ENCODE results near the gene RBM6. TPM values are rescaled to one million over a fixed set of nuclear protein-coding genes. Genes with fewer than 3 reads are reported as not detected.

RBM6 gene
- total RNA-seq, 1 experiment from 2014 or later, result 90.7 TPM

DNA sequence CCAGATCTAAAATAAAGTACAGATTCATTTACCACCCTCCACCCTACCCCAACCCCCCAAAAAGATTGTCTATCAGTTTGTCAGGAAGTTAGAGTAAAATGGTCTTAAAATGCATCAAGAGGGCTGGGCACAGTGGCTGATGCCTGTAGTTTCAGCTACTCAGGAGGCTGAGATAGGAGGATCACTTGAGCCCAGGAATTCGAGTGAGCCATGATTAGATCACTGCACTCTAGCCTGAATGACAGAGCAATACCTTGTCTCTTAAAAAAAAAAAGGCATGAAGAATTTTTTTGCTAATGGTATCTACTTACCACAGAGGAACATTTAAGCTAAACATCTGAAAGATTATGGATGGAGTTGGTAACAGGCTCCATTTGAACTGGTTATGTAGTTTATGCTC lies 71.0 kb downstream of the RBM6 start:
- Mint-ChIP-seq H3K36me3 (ENCODE audit: insufficient read depth in 1 of 3, low read depth in 3 of 3) (peaks cover 8 to 45% (median 22%) of the 10 kb centered on the region in 3 experiments), H3K4me1 (peaks cover 0 to 3% of the 10 kb centered on the region in 2 experiments; a peak in 1 of 4 replicates), H3K27ac (no peak overlapping the region), H3K4me3 (no peak overlapping the region), H3K27me3 (ENCODE audit: low read depth) (no peaks in the 10 kb centered on the region), H3K9me3 (no peaks in the 10 kb centered on the region)
- H3K27ac ChIP-seq (ENCODE audit: insufficient read length, low read depth, low read length), result no peak overlapping the region
- H4K91ac ChIP-seq (ENCODE audit: insufficient read length, low read depth, low read length), result no peak overlapping the region
- H3K79me1 ChIP-seq (ENCODE audit: insufficient read depth, low read depth, low read length, poor library complexity, severe bottlenecking), result no peaks in the 10 kb centered on the region
- H2AFZ ChIP-seq (ENCODE audit: low read length), result no peak overlapping the region
- no peak overlapping the region for H2BK5ac ChIP-seq (ENCODE audit: insufficient read length, low read length)
- H4K5ac ChIP-seq (ENCODE audit: insufficient read length, low read depth, low read length), result no peak overlapping the region
- no peak overlapping the region for H4K8ac ChIP-seq (replicated peaks; ENCODE audit: insufficient read length, low read depth, low read length)
- no peak overlapping the region for H3K23ac ChIP-seq (ENCODE audit: insufficient read length, low read depth, low read length)
- H4K20me1 ChIP-seq (ENCODE audit: control insufficient read depth, insufficient read depth, insufficient read length), result no peaks in the 10 kb centered on the region
- H2BK120ac ChIP-seq (ENCODE audit: low read depth, low read length, poor library complexity, severe bottlenecking), result no peak overlapping the region
- H3K4ac ChIP-seq (ENCODE audit: low read depth, low read length), result no peak overlapping the region
- no peak overlapping the region for H3K4me2 ChIP-seq (ENCODE audit: insufficient read depth, insufficient read length, low read length)
- H2BK12ac ChIP-seq (ENCODE audit: insufficient read length, low read depth, low read length), result no peak overlapping the region
- H3K23me2 ChIP-seq (ENCODE audit: insufficient read length, low read depth, low read length, poor library complexity, severe bottlenecking), result no peaks in the 10 kb centered on the region
- H3K14ac ChIP-seq (ENCODE audit: insufficient read depth, low read length), result no peak overlapping the region
- H3K18ac ChIP-seq (ENCODE audit: insufficient read length, low read depth, low read length), result no peak overlapping the region
- no peak overlapping the region for H2BK20ac ChIP-seq (ENCODE audit: low read depth, low read length, poor library complexity, severe bottlenecking)
- H2AK5ac ChIP-seq (ENCODE audit: insufficient read length, low read length), result no peak overlapping the region
- no peaks in the 10 kb centered on the region for H3K27me3 ChIP-seq (ENCODE audit: insufficient read depth, low read length)
- H3T11ph ChIP-seq (ENCODE audit: low read length), result no peak overlapping the region
- no peak for TF ChIP-seq CTCF (conservative IDR thresholded peaks at IDR 0.05)
- H3K79me2 ChIP-seq (ENCODE audit: insufficient read depth, low read length), result no peaks in the 10 kb centered on the region
- H3K56ac ChIP-seq (ENCODE audit: insufficient read length, low read depth, low read length), result no peak overlapping the region
- H3K9me3 ChIP-seq (ENCODE audit: control insufficient read depth, low read depth, low read length), result no peaks in the 10 kb centered on the region
- no peak overlapping the region for H2BK15ac ChIP-seq (ENCODE audit: low read depth, low read length)
- no peak overlapping the region for H3K9ac ChIP-seq (ENCODE audit: extremely low read depth, insufficient read length, low read length)
- no CpG with 5 or more reads among the region's 1 CpG for WGBS (ENCODE audit: extremely low coverage, insufficient read length, low lambda C conversion rate)
- DNase-seq, result no peak
- H3K4me1 ChIP-seq (ENCODE audit: insufficient read depth, low read length), result no peaks in the 10 kb centered on the region
